Esophagus squamous epithelium (tissue), 5 donors: Measurements from ENCODE around the gene ST3GAL2. TPM values are rescaled to one million over a fixed set of nuclear protein-coding genes. Genes with fewer than 3 reads are reported as not detected.

ENCODE experiments used
- DNase-seq: peaks from one replicate; lab custom pipeline; 2025; lab: John Stamatoyannopoulos, UW
- H3K27ac ChIP-seq, 4 donors: fragments of 200-600 bp; sonication (generic); one replicate each; pipeline ENCODE4 v1.5.1; 2016 to 2019; ENCODE audit warnings: mild to moderate bottlenecking in 1 of 4
- H3K27me3 ChIP-seq, 4 donors: fragments of 200-600 bp; sonication (generic); 1 replicate in 3 of 4; 2 replicates in 1 of 4; pipeline versions ENCODE4 v1.5.1 to v1.6.0; 2017 to 2021; ENCODE audit warnings: antibody characterized with exemption in 1 of 4
- H3K36me3 ChIP-seq, 3 donors: fragments of 200-600 bp; sonication (generic); one replicate each; pipeline ENCODE4 v1.5.1; 2016 to 2019
- H3K4me1 ChIP-seq, 3 donors: fragments of 200-600 bp; sonication (generic); one replicate each; pipeline ENCODE4 v1.5.1; 2017 to 2019
- H3K4me3 ChIP-seq, 4 donors: fragments of 200-600 bp; sonication (generic); 1 replicate in 3 of 4; 2 replicates in 1 of 4; pipeline ENCODE4 v1.5.1; 2016 to 2019; ENCODE audit warnings: mild to moderate bottlenecking in 2 of 4, moderate library complexity in 1 of 4
- H3K9me3 ChIP-seq, 3 donors: fragments of 200-600 bp; sonication (generic); one replicate each; pipeline ENCODE4 v1.5.1; 2016 to 2019
- POLR2A ChIP-seq, 4 donors: fragments of 450-650 bp; IDR thresholded peaks; one replicate each; pipeline ENCODE4 v1.6.1; 2017; ENCODE audit warnings: antibody characterized with exemption in 4 of 4, mild to moderate bottlenecking in 4 of 4, moderate library complexity in 3 of 4
- WGBS, 2 donors: methylation state at CpG; one replicate each; pipeline ENCODE4 v1.1.5; 2018; 5-methylcytosine and 5-hydroxymethylcytosine counted together
- intact Hi-C: fragments of 100-400 bp; cut with DNase I; formaldehyde crosslinking; loops from one replicate; pipeline ENCODE4 v1.15.0; 2022
- total RNA-seq, 4 donors: library from RNA; depleted of rRNA; stranded (reverse); fragments of >200 nt; gene quantifications; one replicate each; pipeline ENCODE4 v1.1.0, GENCODE V29; 2016
- TF ChIP-seq, protein P1 (sequence below), 6 experiments: fragments of 450-650 bp in 4 of 6; fragments of 200-600 bp in 2 of 6; sonication (generic) in 2 of 6; IDR thresholded peaks; one replicate each; pipeline ENCODE4 v1.5.1; 2016 to 2019; ENCODE audit warnings: antibody characterized with exemption in 6 of 6, mild to moderate bottlenecking in 4 of 6, moderate library complexity in 4 of 6
- donor health status: DM: yes; HTN: yes; CAD: no.

Gene ST3GAL2
- total RNA-seq, 4 donors from 2014 or later: 0.80 to 6.5 (median 3.0) TPM

DNA sequence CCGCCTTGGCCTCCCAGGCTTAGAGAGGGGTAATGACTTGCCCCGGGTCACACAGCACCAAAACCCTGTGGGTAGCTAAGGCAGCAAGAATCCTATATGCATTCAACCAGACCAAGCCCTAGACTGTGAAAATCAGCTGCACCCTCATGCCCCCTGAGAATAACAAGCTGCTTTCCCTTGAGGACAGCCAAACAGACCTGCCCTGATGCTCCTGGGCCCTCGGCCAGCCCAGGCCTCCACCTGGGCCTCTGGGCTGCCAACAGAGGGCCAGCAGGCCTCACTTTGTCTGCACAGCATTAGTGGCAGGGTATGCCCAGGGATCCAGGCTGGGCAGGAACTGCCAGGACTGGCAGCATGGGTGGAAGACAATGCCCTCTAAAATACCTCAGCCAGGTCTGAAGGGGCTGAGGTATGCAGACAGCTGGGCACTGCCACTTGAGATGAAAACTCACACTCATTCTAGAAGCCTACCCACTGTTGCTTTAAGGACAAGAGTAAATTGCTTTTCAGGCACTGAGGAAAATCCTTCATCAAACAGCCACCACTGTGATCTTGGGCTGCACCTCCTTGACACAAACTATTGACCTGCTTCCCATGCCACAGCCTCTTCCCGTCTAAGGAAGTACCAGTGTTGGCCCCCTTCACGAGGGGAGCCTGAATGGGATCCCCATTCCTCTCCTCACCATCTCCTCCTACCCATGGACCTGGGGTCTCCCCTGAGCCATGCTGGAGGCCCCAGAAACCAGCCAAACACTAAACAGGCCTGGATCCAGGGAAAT, 8.8 kb downstream of the ST3GAL2 start:
- no peak for TF ChIP-seq POLR2A (IDR thresholded peaks at IDR 0.05)
- TF ChIP-seq, protein P1, sequence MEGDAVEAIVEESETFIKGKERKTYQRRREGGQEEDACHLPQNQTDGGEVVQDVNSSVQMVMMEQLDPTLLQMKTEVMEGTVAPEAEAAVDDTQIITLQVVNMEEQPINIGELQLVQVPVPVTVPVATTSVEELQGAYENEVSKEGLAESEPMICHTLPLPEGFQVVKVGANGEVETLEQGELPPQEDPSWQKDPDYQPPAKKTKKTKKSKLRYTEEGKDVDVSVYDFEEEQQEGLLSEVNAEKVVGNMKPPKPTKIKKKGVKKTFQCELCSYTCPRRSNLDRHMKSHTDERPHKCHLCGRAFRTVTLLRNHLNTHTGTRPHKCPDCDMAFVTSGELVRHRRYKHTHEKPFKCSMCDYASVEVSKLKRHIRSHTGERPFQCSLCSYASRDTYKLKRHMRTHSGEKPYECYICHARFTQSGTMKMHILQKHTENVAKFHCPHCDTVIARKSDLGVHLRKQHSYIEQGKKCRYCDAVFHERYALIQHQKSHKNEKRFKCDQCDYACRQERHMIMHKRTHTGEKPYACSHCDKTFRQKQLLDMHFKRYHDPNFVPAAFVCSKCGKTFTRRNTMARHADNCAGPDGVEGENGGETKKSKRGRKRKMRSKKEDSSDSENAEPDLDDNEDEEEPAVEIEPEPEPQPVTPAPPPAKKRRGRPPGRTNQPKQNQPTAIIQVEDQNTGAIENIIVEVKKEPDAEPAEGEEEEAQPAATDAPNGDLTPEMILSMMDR (IDR thresholded peaks at IDR 0.05): no peak
- Histone ChIP-seq H3K36me3 (no peaks in the 10 kb centered on the region), H3K27me3 (no peaks in the 10 kb centered on the region), H3K4me1 (peaks cover 50 to 78% (median 60%) of the 10 kb centered on the region in 3 donors), H3K27ac (peak overlapping the region in 3 of 4 donors; percentile 40 to 80 (median 66)), H3K4me3 (no peak overlapping the region), H3K9me3 (no peaks in the 10 kb centered on the region)
- intact Hi-C loops: no loop called here
- DNase-seq: no peak
- 55 to 83% methylated on average over 2 of the region's 5 CpGs for WGBS, 2 donors

- H3K4me1 ChIP-seq: peaks cover 39 to 67% (median 50%) of the 10 kb centered on the region in 3 donors
Observed at GRCh38 chr16:70428178-70428998, 10.5 kb downstream of the ST3GAL2 start.

GRCh38 chr16:70427786-70428177, 11.1 kb downstream of the ST3GAL2 start:
- peaks cover 34 to 62% (median 44%) of the 10 kb centered on the region in 3 donors for H3K4me1 ChIP-seq
- intact Hi-C loops: no loop called here
- no peaks in the 10 kb centered on the region for H3K27me3 ChIP-seq
- no peak for TF ChIP-seq POLR2A (IDR thresholded peaks at IDR 0.05)
- TF ChIP-seq, protein P1 (IDR thresholded peaks at IDR 0.05): no peak
- WGBS, 2 donors: 60 to 65% methylated on average over 3 to 4 of the region's 4 CpGs
- DNase-seq: no peak
- H3K4me3 ChIP-seq: no peak overlapping the region
- H3K36me3 ChIP-seq: no peaks in the 10 kb centered on the region
- no peaks in the 10 kb centered on the region for H3K9me3 ChIP-seq
- peak overlapping the region; percentile 43 to 84 (median 62) for H3K27ac ChIP-seq

More at GRCh38 chr16:70428178-70428998, 10.5 kb downstream of the ST3GAL2 start:
- intact Hi-C loops: no loop called here
- no peak for TF ChIP-seq POLR2A (IDR thresholded peaks at IDR 0.05)
- TF ChIP-seq, protein P1 (IDR thresholded peaks at IDR 0.05): no peak
- H3K27ac ChIP-seq: peak overlapping the region; percentile 43 to 84 (median 62)
- no peaks in the 10 kb centered on the region for H3K9me3 ChIP-seq
- H3K27me3 ChIP-seq: no peaks in the 10 kb centered on the region
- 41 to 56% methylated on average over 6 to 7 of the region's 9 CpGs for WGBS, 2 donors
- H3K4me3 ChIP-seq: peak overlapping the region in 1 of 4 donors; percentile 24
- no peaks in the 10 kb centered on the region for H3K36me3 ChIP-seq
- DNase-seq: peak; percentile 28

DNA sequence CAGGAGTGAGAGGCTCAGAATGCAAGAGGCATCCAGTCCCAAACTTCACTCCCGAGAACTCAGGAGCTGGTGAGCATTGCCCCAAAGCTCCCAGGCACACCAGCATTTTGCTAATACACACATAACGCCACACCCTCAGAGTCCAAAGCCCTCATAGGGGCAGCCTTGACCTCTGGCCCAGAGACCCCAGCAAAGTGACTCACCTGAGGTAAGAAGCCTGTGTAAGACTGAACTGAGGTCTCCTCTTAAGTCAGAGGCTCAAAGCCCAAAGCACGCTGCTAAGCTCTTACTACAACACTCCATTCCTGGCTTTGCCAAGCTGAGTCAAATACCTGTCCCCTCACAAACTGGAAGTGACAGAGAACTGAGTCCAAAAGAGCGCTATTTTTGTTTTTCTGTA, 16.4 kb downstream of the ST3GAL2 start:
- no peak overlapping the region for H3K4me3 ChIP-seq
- no peaks in the 10 kb centered on the region for H3K9me3 ChIP-seq
- WGBS, 2 donors: 89 to 100% methylated on average over 1 to 3 of the region's 4 CpGs
- peaks cover 3 to 36% (median 11%) of the 10 kb centered on the region in 3 donors for H3K4me1 ChIP-seq
- H3K27ac ChIP-seq: no peak overlapping the region
- H3K27me3 ChIP-seq: no peaks in the 10 kb centered on the region
- DNase-seq: no peak
- TF ChIP-seq, protein P1 (IDR thresholded peaks at IDR 0.05): no peak
- TF ChIP-seq POLR2A (IDR thresholded peaks at IDR 0.05): no peak
- intact Hi-C loops: no loop called here
- no peaks in the 10 kb centered on the region for H3K36me3 ChIP-seq
